Activated naive CD4-positive, alpha-beta T cell treated with Interleukin-2 at 50 U/mL for 16 hours (primary cell): Measurements from ENCODE around the gene RNF220.
"Not testable (repeated sequence)": the region's sequence is repeated elsewhere in the genome, so short reads cannot be mapped to it uniquely, and the experiment has no call there.

ENCODE experiments used
- DNase-seq: peaks from one replicate; pipeline ENCODE4 v3.0.0-alpha.2; 2020

The RNF220 gene

GRCh38 chr1:44554706-44555105 is 149.7 kb downstream of the RNF220 start:
- DNase-seq = no peak

DNA sequence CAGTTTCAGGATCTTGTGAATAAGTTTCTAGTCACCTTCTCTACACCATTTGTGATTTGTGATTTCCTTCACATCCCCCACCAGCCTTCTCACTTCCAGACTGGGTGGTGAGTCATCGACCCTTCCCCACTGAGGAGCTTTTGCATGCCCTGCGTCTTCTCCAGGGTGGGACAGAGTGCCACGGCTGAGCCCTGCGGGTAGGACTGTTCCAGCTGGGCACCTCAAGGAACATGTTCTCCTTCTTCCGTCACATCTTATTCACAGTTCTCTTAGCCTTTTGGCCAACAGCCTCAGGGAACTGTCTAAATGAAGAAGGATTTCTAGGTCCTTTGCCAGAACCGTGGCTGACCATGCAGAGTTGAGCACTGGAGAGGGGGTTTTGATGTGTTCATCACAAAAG is 152.7 kb downstream of the RNF220 start:
- DNase-seq = no peak

GRCh38 chr1:44558883-44559282 is 153.8 kb downstream of the RNF220 start:
- DNase-seq = no peak

- no peak for DNase-seq
Observed at GRCh38 chr1:44559330-44559729, 154.3 kb downstream of the RNF220 start.

DNA sequence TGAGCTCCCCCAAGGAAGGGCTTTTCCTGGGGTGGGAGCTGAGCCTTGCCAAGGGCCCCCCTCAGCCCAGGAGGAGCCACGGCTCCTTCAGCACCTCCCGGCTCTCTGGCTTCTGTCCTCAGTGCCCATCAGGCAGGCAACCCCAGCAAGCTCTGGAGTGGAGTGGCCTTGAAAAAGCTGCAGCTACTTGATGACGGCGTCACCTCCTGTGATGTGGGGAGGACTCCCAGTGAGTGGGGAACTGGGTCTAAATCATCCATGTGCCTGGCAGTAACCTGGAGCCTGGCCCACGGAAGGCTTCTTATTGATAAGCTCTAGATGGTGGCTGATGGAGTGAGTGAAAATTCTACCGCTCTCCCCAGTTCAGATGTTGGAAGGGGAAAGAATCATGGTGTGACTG is 154.9 kb downstream of the RNF220 start:
- DNase-seq = no peak

- DNase-seq = not testable (repeated sequence)
Observed at GRCh38 chr1:44560696-44561095, 155.6 kb downstream of the RNF220 start.

DNA sequence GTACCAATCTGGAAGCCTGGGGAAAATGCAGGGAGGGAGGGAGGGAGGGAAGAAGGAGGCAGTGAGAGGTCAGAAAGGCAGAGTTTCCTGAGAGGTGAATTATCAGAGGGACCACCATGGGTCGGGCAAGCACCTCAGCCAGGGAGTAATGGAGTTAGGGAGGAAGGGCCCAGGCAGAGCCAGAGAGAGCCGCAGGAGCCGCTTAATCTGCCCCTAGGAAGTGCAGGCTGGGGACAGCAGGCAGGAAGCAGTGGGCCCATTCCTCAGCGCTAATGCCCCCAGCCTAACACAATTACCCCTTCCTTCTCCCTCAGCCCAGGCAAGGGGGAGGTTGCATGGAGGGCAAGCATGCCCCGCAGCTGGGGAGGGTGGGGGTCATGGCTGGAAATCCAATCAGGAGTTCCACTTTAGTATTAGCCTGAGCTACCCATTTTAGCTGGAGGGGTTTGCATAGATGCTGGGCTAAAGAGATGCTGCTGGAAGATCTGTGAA is 160.2 kb downstream of the RNF220 start:
- DNase-seq = no peak

DNA sequence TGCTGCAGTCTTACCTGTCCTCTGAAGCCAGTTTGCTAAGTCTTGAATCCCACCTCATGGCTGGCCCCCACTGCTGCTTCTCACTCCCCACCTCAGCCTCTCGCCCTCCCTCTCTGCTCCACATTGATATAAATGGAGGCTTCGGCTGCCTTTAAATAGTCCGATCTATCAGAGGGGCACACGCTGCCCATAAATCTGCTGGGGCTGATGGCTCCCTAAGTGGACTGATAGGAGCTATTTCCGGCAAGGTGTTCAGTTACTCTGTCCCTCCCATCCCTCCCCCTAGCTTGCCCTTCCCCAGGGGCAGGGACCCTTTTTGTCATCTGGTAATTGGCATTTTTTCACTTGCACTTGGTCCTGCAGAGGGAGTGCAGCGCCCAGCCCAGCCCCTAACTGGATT is 160.8 kb downstream of the RNF220 start:
- DNase-seq = no peak

- no peak for DNase-seq
Observed at GRCh38 chr1:44566281-44567046, 161.4 kb downstream of the RNF220 start.

- DNase-seq = no peak
Observed at GRCh38 chr1:44568128-44568900, 163.3 kb downstream of the RNF220 start.

DNA sequence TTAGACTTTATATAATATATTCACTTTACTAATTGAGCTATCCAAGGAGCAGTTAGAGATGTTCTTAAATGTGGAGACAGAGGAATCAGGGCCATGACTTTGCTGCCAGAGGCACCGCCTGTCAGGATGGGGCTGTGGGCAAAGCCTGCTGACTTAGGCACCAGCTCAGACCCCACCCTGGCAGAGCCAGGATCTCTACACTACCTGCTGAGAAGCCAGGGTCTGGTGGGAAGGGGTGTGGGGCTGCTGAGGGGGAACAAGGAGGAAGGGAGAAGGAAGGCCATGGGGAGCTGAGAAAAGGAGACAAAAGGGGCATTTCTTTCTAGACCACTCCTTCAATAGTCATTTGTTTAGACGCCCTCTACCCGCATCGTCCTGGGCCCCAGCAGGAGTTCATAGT is 164.4 kb downstream of the RNF220 start:
- DNase-seq = no peak

DNA sequence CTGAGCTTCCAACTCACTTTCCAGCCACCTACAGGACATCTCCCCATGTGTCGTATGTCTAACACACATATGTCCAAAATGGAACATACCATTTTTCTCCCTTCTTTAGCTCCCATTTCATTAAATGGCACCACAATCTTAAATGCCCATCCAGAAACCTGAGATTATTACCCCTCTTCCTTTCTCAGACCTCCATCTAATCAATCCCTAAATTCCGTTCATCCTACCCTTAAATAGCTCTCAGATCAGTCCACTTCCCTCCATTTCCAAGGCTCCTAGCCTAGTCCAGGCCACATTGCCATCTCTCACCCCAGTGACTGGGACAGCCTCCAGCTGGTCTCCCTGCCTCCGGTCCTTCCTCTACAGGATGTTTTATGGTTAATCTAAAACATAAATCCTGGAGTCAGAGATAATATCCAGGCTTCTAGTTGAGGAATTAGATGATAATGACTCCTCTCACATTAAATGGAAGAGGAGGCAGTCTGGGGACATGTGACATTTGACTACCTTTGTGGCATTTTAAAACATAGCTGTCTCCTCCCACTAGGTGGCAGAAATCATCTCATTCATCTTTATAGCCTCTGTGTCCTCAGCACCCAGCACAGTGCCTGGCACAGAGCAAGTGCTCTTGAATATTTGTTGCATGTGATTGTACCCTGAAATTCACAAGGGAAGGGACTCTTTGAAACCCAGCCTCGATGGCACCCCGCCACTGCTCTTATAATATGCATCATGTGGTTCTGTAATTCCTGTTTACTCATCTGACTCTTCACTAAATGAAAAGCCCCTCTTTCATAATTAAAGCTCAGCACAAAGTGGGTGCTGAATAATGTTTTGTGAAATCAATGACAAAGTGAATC is 166.9 kb downstream of the RNF220 start:
- DNase-seq = no peak

DNA sequence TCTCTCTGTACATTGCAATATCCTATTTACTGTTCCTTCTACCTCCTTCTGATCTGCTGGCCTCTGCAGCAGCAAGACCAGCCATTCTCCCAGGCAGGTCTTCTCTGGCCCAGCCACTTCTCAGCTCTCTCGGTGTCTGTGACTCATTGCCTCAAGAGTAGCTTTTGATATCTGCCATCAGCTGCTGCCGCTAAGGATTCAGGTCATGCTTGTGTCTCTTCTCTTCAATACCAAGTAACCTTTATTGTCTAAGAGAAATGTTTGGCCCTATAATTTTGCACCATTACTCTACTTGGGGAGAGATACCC is 167.5 kb downstream of the RNF220 start:
- DNase-seq = no peak

DNA sequence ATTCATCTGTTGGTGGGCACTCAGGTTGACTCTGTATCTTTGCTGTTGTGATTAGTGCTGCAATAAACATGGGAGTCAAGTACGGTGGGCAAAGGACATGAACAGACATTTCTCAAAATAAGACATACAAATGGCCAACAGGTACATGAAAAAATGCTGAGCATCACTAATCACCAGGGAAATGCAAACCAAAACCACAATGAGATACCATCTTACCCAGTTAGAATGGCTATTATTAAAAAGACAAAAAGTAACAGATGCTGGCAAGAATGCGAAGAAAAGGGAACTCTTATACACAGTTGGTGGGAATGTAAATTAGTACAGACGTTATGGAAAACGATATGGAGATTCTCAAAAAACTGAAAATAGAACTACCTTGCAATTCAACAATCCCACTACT is 170.3 kb downstream of the RNF220 start:
- DNase-seq = no peak

DNA sequence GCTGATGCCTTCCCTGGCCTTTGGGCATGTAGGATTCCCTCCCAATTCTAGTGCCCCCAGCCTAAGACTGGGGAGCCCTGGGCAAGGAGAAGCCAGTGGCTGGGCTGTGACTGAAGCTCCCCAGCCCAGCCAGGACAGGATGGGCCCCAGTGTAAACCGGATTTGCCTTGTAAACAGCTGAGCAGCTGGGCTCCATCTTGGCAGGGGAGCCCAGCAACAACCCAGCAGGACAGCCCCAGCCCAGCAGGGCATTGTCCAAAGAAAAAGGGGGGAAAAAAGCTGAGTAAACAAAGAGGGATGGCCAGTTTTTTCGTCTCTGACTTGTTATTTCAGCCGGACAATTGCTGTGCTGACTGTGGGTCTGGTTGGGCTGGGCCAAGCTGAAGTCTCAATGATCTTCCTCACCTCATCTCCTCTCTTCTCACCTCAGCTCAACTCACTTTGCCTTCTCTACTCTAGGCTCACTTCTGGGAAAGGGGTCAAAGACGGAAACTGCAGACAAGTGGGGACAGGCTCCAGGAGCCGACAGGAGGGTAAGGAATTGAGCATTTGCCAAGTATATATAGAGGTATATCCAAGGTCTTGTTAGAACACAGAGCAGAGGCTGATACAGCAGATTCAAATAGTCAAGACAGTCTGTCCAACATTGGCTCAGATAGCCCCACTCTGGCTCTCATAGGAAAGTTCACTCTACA is 171.5 kb downstream of the RNF220 start:
- DNase-seq = no peak

DNA sequence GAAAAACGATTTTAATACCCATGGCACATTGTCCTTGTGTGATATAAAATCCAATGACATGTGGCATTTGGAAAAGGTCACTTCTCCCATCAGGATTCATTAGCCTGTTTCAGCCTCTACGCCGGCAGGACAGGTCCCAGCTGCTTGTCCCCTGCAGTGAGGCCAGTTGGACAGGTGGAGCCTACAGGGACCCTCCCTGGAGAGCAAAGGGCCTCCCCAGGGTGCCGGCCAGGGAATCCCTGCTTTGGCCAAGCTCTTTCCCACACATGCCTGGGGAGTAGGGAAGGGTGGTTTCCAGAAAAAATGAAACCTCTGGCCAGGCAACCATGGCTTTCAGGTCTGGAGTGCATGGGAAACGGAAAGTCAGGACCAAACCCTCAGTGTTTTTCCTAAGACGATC is 176.2 kb downstream of the RNF220 start:
- DNase-seq = no peak

GRCh38 chr1:44584167-44584566 is 179.1 kb downstream of the RNF220 start:
- no peak for DNase-seq

DNA sequence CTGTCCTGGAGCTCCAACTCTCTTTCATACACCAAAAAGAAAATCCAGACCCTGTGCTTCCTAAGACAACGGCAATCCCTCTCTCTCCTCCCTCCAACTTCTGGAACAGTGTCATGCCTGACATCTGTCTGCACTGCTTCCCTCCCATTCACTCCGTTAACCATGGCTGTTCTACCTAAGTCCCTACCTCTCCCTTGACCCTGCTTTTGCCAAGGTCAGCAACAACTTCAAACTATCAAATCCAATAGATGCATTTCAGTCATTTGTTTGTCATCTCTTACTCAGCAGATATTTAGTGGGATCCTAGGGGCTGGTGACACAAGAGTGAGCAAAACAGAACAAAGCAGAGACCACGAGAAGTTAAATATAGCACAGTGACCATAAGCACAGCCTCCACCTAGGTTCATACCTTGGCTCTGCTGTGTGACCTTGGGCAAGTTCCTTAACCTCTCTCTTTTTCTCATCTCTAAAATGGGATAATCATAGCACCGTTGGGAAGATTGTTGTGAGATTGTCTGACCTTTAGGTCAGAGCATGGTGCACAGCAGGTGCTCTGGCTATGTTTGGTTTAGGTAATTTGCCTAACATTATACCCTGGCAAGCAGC is 180.4 kb downstream of the RNF220 start:
- DNase-seq = no peak

DNA sequence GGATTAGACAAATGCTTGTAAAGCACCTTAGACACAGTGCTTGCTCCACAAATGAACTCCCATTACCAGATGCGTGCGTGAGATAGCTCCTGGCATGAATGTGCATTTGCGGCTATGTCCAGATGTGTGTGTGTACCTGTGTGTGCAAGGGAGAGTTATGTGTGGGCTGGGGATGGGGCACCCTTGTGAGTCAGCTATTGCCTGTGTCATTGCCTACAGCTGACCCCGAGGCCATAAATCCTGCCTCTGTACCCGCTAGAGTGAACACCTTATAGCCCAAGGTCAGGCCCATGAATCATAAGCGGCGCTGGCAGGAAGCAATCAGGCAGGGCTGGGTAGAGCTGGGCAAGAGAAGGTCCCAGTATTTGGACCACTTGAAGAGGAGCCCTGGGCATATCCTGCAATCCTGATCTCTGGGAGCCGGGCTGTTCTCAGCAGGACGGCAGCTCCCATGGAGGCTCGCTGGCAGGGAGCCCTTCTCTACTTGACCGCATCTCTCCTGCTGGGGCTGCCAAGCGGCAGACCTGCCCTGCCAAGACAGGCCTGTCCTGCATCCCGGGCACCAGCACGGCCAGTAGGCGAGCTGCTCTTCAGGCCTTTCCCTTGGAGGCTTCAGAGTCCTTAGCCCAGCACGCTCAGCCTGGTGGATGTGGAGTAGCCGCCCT is 182.9 kb downstream of the RNF220 start:
- no peak for DNase-seq

DNA sequence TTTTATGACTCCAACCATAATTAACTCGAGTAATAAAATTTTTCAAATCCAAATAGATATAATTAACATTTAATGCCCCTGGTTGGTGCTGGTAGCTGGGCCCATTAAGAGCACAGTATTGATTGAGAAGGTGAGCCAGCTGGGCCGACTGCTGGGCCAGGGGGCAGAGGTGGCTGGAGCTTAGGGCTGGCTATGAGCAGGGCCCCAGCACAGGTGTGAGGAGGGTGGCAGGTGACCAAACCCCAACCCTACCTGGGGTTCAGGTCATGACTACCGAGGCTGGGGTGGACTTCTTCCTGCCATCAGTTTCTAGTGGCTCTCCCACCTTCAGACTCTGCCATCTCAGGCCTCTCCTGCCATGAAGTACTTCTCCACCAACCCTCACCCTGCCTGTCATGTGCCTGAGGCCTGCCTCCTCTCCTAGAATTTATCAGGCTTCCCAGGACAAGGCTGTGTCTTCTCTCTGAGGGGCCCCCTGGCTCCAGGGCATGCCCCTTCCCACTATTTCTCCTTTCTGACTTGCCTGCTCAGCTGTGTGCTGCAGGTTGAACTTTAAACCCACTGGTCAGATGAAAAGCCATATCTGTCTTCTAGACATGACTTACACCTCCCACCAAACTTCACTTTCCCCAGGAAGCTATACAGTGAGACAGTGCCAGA is 183.6 kb downstream of the RNF220 start:
- no peak for DNase-seq

GRCh38 chr1:44590475-44590874 is 185.4 kb downstream of the RNF220 start:
- no peak for DNase-seq
